Endothelial cell (in vitro differentiated cells): ENCODE measurements around the gene TRIM44. TPM values are rescaled to one million over a fixed set of nuclear protein-coding genes. Genes with fewer than 3 reads are reported as not detected.

Source experiments
- DNase-seq: peaks from one replicate; pipeline ENCODE4 v3.0.0; 2021; ENCODE audit warnings: low spot score
- H3K27ac Mint-ChIP-seq: one replicate; pipeline ENCODE4 v1.8.0; 2021; ENCODE audit warnings: mixed read lengths, inconsistent platforms; ENCODE audit not compliant: unreplicated experiment
- H3K27me3 Mint-ChIP-seq: one replicate; pipeline ENCODE4 v1.8.0; 2021; ENCODE audit warnings: mild to moderate bottlenecking, moderate library complexity, mixed read lengths, inconsistent platforms; ENCODE audit not compliant: unreplicated experiment
- H3K36me3 Mint-ChIP-seq: one replicate; pipeline ENCODE4 v1.8.0; 2021; ENCODE audit warnings: mild to moderate bottlenecking, low read depth, mixed read lengths, inconsistent platforms; ENCODE audit not compliant: unreplicated experiment
- H3K4me1 Mint-ChIP-seq: one replicate; pipeline ENCODE4 v1.8.0; 2021; ENCODE audit warnings: mild to moderate bottlenecking, mixed read lengths, inconsistent platforms; ENCODE audit not compliant: unreplicated experiment
- H3K4me3 Mint-ChIP-seq: one replicate; pipeline ENCODE4 v1.8.0; 2021; ENCODE audit warnings: mild to moderate bottlenecking, mixed read lengths, inconsistent platforms; ENCODE audit not compliant: unreplicated experiment
- H3K9me3 Mint-ChIP-seq: one replicate; pipeline ENCODE4 v1.8.0; 2021; ENCODE audit warnings: mixed read lengths, inconsistent platforms; ENCODE audit not compliant: unreplicated experiment
- total RNA-seq: library from RNA; stranded (reverse); fragmentation: NEBNext Ultra II Directional; extraction: Animal tissue kit (Norgen Biotek cat#: 25700); gene quantifications from one replicate; pipeline ENCODE4 v1.2.1, GENCODE V29; 2021; ENCODE audit not compliant: unreplicated experiment
- TF ChIP-seq, protein P1 (sequence below): fragments of 200-600 bp; sonication (generic); IDR thresholded peaks from one replicate; pipeline ENCODE4 v1.5.0; 2021; ENCODE audit warnings: antibody characterized with exemption; ENCODE audit not compliant: unreplicated experiment

The TRIM44 gene
- total RNA-seq, 1 donor from 2014 or later, result 48.6 TPM

- DNase-seq, result no peak
- no peaks in the 10 kb centered on the region for H3K9me3 Mint-ChIP-seq
- H3K4me3 Mint-ChIP-seq, result no peak overlapping the region
- TF ChIP-seq, protein P1, sequence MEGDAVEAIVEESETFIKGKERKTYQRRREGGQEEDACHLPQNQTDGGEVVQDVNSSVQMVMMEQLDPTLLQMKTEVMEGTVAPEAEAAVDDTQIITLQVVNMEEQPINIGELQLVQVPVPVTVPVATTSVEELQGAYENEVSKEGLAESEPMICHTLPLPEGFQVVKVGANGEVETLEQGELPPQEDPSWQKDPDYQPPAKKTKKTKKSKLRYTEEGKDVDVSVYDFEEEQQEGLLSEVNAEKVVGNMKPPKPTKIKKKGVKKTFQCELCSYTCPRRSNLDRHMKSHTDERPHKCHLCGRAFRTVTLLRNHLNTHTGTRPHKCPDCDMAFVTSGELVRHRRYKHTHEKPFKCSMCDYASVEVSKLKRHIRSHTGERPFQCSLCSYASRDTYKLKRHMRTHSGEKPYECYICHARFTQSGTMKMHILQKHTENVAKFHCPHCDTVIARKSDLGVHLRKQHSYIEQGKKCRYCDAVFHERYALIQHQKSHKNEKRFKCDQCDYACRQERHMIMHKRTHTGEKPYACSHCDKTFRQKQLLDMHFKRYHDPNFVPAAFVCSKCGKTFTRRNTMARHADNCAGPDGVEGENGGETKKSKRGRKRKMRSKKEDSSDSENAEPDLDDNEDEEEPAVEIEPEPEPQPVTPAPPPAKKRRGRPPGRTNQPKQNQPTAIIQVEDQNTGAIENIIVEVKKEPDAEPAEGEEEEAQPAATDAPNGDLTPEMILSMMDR, result no peak
- H3K36me3 Mint-ChIP-seq, result no peaks in the 10 kb centered on the region
- peaks cover 19% of the 10 kb centered on the region for H3K4me1 Mint-ChIP-seq
- H3K27me3 Mint-ChIP-seq, result peaks cover 4% of the 10 kb centered on the region
- no peak overlapping the region for H3K27ac Mint-ChIP-seq
Measured at GRCh38 chr11:35802221-35802620, 139.6 kb downstream of the TRIM44 start.

DNA sequence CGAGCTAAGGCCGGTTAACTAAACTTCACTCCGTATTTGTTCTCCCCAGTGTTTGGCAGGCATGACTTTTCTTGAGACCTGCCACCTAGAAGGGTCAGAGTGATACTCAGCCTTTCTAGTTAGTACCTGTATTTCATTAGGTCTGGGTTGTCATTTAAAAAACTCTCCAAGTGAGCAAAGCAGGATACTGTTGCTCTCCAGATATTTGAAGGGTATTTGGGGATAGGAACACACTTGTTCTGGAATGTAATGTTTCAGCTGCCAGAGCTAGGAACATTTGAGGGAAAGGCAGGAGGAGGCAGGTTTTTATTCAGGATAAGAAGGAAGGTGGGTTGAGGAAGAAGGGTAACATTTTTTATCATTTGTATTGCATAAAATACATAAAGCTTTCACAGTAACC is 140.1 kb downstream of the TRIM44 start:
- Mint-ChIP-seq H3K4me1 (peaks cover 17% of the 10 kb centered on the region), H3K27ac (no peak overlapping the region), H3K9me3 (no peaks in the 10 kb centered on the region), H3K27me3 (peaks cover 3% of the 10 kb centered on the region), H3K4me3 (no peak overlapping the region), H3K36me3 (no peaks in the 10 kb centered on the region)
- TF ChIP-seq, protein P1, result no peak
- DNase-seq, result no peak

DNA sequence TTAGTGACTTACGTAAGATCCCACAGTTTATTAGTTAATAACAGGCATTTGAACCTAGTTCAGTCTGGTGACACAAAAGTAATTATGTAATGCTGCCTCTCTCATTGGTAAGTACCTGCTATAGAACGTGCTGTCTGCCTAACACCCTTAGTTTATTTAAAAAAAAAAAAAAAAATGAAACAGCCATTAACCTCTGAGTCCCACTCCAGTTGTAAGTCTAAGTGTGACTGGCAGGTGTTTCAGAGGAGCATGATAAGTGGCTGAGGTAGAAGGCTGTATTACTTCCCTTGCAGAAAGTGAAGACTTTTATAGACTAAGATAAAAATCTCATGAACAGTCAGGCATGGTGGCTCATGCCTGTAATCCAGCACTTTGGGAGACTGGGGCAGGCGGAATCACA is 140.5 kb downstream of the TRIM44 start:
- DNase-seq, result no peak
- H3K9me3 Mint-ChIP-seq, result no peaks in the 10 kb centered on the region
- H3K4me1 Mint-ChIP-seq, result peaks cover 16% of the 10 kb centered on the region
- H3K27me3 Mint-ChIP-seq, result peaks cover 3% of the 10 kb centered on the region
- no peak overlapping the region for H3K27ac Mint-ChIP-seq
- no peaks in the 10 kb centered on the region for H3K36me3 Mint-ChIP-seq
- TF ChIP-seq, protein P1, result no peak
- H3K4me3 Mint-ChIP-seq, result no peak overlapping the region

DNA sequence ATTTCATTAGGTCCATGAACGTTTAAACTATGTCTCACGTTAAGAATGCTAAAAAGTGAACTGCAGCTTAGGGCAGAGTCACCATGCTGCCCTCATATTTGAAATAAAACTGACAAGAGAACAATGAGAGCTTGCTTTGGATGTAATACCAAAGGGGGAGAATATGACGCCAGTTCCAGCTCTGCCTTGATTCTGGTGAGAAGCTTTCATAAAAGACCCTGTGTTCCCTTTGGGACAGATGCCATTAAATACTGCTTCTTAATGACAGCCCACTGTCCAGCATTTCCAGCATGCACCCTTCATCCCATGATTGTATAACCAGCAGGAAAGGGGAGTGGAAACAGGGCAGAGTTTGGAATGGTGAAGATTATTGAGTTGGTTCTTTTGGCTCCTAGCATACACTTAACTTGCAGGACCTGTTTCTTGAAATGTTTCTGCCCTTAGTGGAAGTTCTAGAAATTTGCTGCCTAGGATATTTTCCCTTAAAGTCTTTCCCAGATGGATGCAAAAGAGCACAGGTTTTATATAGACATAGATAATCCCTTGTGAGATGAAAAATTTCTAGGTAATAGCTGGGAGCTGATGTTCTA is 142.0 kb downstream of the TRIM44 start:
- no peak for DNase-seq
- Mint-ChIP-seq H3K9me3 (no peaks in the 10 kb centered on the region), H3K4me3 (no peak overlapping the region), H3K4me1 (peaks cover 23% of the 10 kb centered on the region), H3K36me3 (no peaks in the 10 kb centered on the region), H3K27ac (no peak overlapping the region), H3K27me3 (peaks cover 3% of the 10 kb centered on the region)
- TF ChIP-seq, protein P1, result no peak

GRCh38 chr11:35809561-35809960 is 147.0 kb downstream of the TRIM44 start:
- no peak overlapping the region for H3K4me3 Mint-ChIP-seq
- peaks cover 3% of the 10 kb centered on the region for H3K27me3 Mint-ChIP-seq
- peaks cover 22% of the 10 kb centered on the region for H3K4me1 Mint-ChIP-seq
- DNase-seq, result no peak
- H3K36me3 Mint-ChIP-seq, result no peaks in the 10 kb centered on the region
- no peak overlapping the region for H3K27ac Mint-ChIP-seq
- TF ChIP-seq, protein P1, result no peak
- no peaks in the 10 kb centered on the region for H3K9me3 Mint-ChIP-seq
